ENCODE results near the gene TPCN2. TPM values are rescaled to one million over a fixed set of nuclear protein-coding genes. Genes with fewer than 3 reads are reported as not detected.

TPCN2 gene
- total RNA-seq, 2 donors from 2014 or later, result 34.7 to 38.0 TPM

GRCh38 chr11:69080257-69080995 lies 31.7 kb downstream of the TPCN2 start:
- Histone ChIP-seq H3K27me3 (replicated peaks; ENCODE audit: insufficient read depth) (no peaks in the 10 kb centered on the region), H3K9me3 (no peaks in the 10 kb centered on the region), H3K4me1 (ENCODE audit: control insufficient read depth in 1 of 2, low read depth in 2 of 2) (no peaks in the 10 kb centered on the region), H3K36me3 (peaks cover 37% of the 10 kb centered on the region), H3K27ac (no peak overlapping the region), H3K4me3 (no peak overlapping the region)
- ATAC-seq (ENCODE audit: insufficient number of reproducible peaks, low FRiP score, low read depth) (no peak), DNase-seq (ENCODE audit: low spot score) (no peak)
- no peak for TF ChIP-seq CTCF (IDR thresholded peaks at IDR 0.05)

- Histone ChIP-seq H3K4me3 (no peak overlapping the region), H3K4me1 (ENCODE audit: control insufficient read depth in 1 of 2, low read depth in 2 of 2) (no peaks in the 10 kb centered on the region), H3K27me3 (replicated peaks; ENCODE audit: insufficient read depth) (no peaks in the 10 kb centered on the region), H3K36me3 (peaks cover 37% of the 10 kb centered on the region), H3K9me3 (no peaks in the 10 kb centered on the region), H3K27ac (no peak overlapping the region)
- no peak for TF ChIP-seq CTCF (IDR thresholded peaks at IDR 0.05)
- DNase-seq (ENCODE audit: low spot score), result no peak
- no peak for ATAC-seq (ENCODE audit: insufficient number of reproducible peaks, low FRiP score, low read depth)
Measured at GRCh38 chr11:69081180-69081579, 32.4 kb downstream of the TPCN2 start.

- no peak for DNase-seq (ENCODE audit: low spot score)
- Histone ChIP-seq H3K27ac (no peak overlapping the region), H3K27me3 (replicated peaks; ENCODE audit: insufficient read depth) (no peaks in the 10 kb centered on the region), H3K4me3 (no peak overlapping the region), H3K4me1 (ENCODE audit: control insufficient read depth in 1 of 2, low read depth in 2 of 2) (no peaks in the 10 kb centered on the region), H3K36me3 (peaks cover 29% of the 10 kb centered on the region), H3K9me3 (no peaks in the 10 kb centered on the region)
- ATAC-seq (ENCODE audit: insufficient number of reproducible peaks, low FRiP score, low read depth), result no peak
- TF ChIP-seq CTCF (IDR thresholded peaks at IDR 0.05), result no peak
Measured at GRCh38 chr11:69083531-69084247, 35.0 kb downstream of the TPCN2 start.

GRCh38 chr11:69084371-69084770 lies 35.6 kb downstream of the TPCN2 start:
- no peak for TF ChIP-seq CTCF (IDR thresholded peaks at IDR 0.05)

GRCh38 chr11:69085490-69086095 lies 36.9 kb downstream of the TPCN2 start:
- ATAC-seq (ENCODE audit: insufficient number of reproducible peaks, low FRiP score, low read depth), result no peak
- no peaks in the 10 kb centered on the region for H3K4me1 ChIP-seq (ENCODE audit: control insufficient read depth in 1 of 2, low read depth in 2 of 2)
- DNase-seq (ENCODE audit: low spot score), result no peak
- no peaks in the 10 kb centered on the region for H3K9me3 ChIP-seq
- no peak overlapping the region for H3K4me3 ChIP-seq
- no peaks in the 10 kb centered on the region for H3K27me3 ChIP-seq (replicated peaks; ENCODE audit: insufficient read depth)
- no peak overlapping the region for H3K27ac ChIP-seq
- peaks cover 13% of the 10 kb centered on the region for H3K36me3 ChIP-seq
- TF ChIP-seq CTCF (IDR thresholded peaks at IDR 0.05), result no peak

More at GRCh38 chr11:69084371-69084770, 35.6 kb downstream of the TPCN2 start:
- H3K36me3 ChIP-seq, result peaks cover 22% of the 10 kb centered on the region
- H3K4me3 ChIP-seq, result no peak overlapping the region
- H3K4me1 ChIP-seq (ENCODE audit: control insufficient read depth in 1 of 2, low read depth in 2 of 2), result no peaks in the 10 kb centered on the region
- no peak overlapping the region for H3K27ac ChIP-seq
- DNase-seq (ENCODE audit: low spot score) (no peak), ATAC-seq (ENCODE audit: insufficient number of reproducible peaks, low FRiP score, low read depth) (no peak)
- H3K9me3 ChIP-seq, result no peaks in the 10 kb centered on the region
- no peaks in the 10 kb centered on the region for H3K27me3 ChIP-seq (replicated peaks; ENCODE audit: insufficient read depth)
